ENCODE data around the gene UGT2B10. TPM values are rescaled to one million over a fixed set of nuclear protein-coding genes. Genes with fewer than 3 reads are reported as not detected.
A peak's percentile ranks its signal among the peaks of the same experiment; 100 is the strongest.

UGT2B10 gene
- total and polyA plus RNA-seq, 2 of the 13 experiments (the other 11 are each of a cell fraction or from before 2014, with no cell fraction given), result 107 to 148 TPM

GRCh38 chr4:68871809-68872642 is 56.2 kb downstream of the UGT2B10 start (continued):
- TF ChIP-seq ZFP62 (CRISPR knock-in tag; IDR thresholded peaks at IDR 0.05) (no peak), ARID4A (CRISPR knock-in tag; IDR thresholded peaks at IDR 0.05; ENCODE audit: borderline replicate concordance) (no peak), BCL6 (CRISPR knock-in tag; IDR thresholded peaks at IDR 0.05) (peak; percentile 29; the same call in 1 of the 2 replicates), EEA1 (CRISPR knock-in tag; IDR thresholded peaks at IDR 0.05; ENCODE audit: borderline replicate concordance) (no peak), ZNF720 (CRISPR knock-in tag; IDR thresholded peaks at IDR 0.05) (no peak), ZKSCAN1 (IDR thresholded peaks at IDR 0.05; ENCODE audit: low read length) (no peak), NFIC (IDR thresholded peaks at IDR 0.05; ENCODE audit: low read length) (peak; percentile 81), TEAD2 (CRISPR knock-in tag; IDR thresholded peaks at IDR 0.05) (no peak), JARID2 (CRISPR knock-in tag; IDR thresholded peaks at IDR 0.05; ENCODE audit: insufficient replicate concordance) (no peak), ZNF883 (CRISPR knock-in tag; IDR thresholded peaks at IDR 0.05; ENCODE audit: not compliant biosample characterization) (no peak), SIX4 (CRISPR knock-in tag; IDR thresholded peaks at IDR 0.05) (peak; percentile 98), SP4 (CRISPR knock-in tag; IDR thresholded peaks at IDR 0.05) (no peak), DBP (CRISPR knock-in tag; IDR thresholded peaks at IDR 0.05; ENCODE audit: not compliant biosample characterization) (no peak), KDM4B (CRISPR knock-in tag; IDR thresholded peaks at IDR 0.05) (no peak), ZNF816 (CRISPR knock-in tag; IDR thresholded peaks at IDR 0.05; ENCODE audit: borderline replicate concordance) (no peak)
